COLO829 (cell line): ENCODE data around the gene PLCL1.
A peak's percentile ranks its signal among the peaks of the same experiment; 100 is the strongest.

Source experiments
- DNase-seq: peaks from one replicate; pipeline ENCODE4 v3.0.0; 2012; ENCODE audit warnings: low spot score

The PLCL1 gene

DNA sequence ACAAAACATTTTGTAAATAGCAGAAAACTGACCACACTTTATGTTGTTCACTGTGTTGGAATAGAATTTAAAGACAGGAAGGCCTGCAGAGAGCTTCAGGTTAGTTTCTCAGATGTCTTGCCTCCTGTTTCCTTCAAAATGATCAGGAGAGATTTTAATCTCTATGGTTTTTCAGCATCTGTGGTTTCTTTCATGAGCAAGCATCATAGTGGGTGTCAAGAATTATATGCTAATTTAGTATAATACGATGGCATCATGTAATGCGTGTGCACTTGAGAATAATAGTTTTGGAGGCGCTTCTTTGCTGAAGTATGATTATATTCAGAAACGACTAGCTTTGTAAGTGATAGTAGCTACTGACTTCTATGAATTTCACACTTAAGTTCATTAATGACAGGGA, 149.9 kb downstream of the PLCL1 start:
- no peak for DNase-seq

DNA sequence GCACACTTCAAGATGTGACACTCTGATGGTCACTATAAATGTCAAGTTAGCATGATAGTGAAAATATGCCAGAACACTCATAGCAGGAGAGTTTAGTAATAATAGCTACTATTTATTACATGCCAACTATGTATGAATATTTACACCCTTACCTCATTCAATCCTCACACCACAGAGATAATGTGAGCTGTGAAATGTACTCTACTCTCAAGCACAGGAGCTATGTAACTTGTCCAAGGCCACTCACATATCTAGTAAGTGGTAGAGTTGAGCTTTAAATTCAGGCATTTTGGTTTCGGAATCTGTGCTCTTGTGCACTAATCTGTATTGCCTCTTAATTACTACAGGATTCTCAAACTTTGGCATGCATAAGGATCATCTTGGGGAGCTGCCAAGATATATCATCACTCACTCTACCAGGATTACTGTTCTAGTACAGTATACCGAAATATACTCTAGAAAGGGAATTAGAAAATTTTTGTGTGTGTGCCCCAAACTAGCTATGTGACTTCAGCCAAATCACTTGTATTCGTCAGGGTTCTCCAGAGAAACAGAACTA, 154.3 kb downstream of the PLCL1 start:
- no peak for DNase-seq

DNA sequence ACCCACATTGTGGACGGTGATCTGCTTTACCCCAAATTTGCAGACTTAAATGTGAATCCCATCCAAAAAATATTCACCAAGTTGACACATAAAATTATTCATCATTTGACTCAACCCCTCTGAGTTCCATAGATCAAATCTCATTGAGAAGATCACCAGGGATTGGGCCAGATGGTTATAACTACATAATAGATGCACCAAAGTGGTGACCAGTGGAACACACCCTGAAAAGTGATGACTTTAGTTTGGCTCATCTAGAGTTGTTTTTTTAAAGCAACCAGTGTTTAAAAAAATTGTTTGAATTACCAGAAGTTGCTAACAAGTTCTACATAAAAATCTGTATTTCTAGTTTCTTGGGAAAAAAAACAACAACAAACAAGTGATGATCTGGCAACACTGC, 155.0 kb downstream of the PLCL1 start:
- DNase-seq: no peak

GRCh38 chr2:197960786-197961185, 156.4 kb downstream of the PLCL1 start:
- no peak for DNase-seq

- no peak for DNase-seq
Observed at GRCh38 chr2:197964720-197965119, 160.3 kb downstream of the PLCL1 start.

DNA sequence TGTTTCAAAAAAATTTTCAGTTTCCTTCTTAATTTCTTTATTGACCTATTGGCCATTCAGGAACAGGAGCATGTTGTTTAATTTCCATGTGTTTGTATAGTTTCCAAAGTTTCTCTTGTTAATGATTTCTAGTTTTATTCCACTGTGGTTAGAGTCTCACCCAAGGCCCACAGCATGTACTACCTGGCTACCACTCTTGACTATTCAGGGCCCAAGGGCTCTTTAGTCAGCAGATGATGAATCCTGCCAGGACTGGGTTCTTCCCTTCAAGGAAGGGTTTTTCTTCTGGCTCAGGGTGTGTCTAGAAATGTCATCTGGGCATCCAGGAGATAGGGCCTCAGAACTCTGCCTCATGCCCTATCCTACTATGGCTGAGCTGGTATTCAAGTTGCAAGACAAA, 161.4 kb downstream of the PLCL1 start:
- no peak for DNase-seq

GRCh38 chr2:197969391-197969893, 165.0 kb downstream of the PLCL1 start:
- no peak for DNase-seq

- peak; percentile 22 for DNase-seq
Observed at GRCh38 chr2:197972061-197972460, 167.7 kb downstream of the PLCL1 start.

DNA sequence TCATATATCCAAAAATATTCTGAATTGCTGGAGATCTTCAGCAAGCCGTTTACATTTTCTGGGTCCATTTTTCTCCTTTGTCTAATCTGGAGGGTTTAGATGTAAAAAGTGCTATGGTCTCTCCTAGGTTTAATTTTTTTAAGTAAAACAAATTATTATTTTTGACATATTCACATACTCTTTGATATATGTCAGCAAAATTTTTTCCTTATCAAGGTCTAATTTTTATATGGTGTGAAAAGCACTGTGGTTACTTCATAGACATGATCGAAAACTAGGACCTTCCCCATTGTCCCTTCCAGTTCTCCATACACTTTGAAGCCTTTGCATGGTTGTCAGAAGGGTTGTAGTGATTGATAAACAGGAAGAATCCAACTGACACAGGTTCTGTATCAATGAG, 168.2 kb downstream of the PLCL1 start:
- no peak for DNase-seq

DNA sequence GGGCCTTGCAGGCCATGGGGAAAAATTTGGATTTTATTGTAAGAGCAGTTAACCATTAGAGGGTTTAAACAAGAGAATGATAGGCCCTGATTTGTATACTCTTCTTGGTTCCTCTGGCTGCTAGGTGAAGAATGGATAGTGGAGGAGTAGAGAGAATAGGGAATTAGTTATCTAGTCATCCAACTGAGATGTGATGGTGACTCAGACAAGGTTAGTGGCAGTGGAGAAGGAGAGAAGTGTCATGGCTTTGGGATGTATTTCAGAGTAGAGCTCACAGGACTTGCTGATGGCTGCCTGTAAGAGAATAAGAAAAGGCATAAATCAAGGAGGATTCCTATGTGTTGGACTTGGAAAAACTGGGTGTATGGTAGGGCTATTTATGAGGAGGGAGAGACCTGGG, 169.4 kb downstream of the PLCL1 start:
- no peak for DNase-seq

- no peak for DNase-seq
Observed at GRCh38 chr2:197975931-197976519, 171.6 kb downstream of the PLCL1 start.

GRCh38 chr2:197978971-197979370, 174.6 kb downstream of the PLCL1 start:
- DNase-seq: no peak

- no peak for DNase-seq
Observed at GRCh38 chr2:197982565-197982964, 178.2 kb downstream of the PLCL1 start.

- DNase-seq: no peak
Observed at GRCh38 chr2:197985029-197985638, 180.7 kb downstream of the PLCL1 start.

DNA sequence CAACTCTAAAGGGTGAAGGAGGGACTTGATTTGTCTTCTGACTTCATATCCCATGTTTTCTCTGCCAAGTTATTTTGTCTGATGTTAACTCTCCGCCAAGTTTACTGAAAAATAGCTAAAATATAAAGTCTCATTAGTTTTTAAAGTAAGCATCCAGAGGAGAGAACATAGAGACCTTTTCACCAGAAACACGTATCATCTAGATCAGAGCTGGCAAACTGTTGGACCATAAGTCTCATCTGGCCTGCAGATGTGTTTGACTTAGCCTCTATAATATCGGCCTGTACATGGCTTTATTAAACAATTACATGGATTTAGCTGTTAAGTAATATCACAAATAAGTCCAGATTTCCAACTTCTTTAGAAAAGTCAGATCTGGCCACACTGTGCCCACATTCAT, 182.6 kb downstream of the PLCL1 start:
- no peak for DNase-seq

DNA sequence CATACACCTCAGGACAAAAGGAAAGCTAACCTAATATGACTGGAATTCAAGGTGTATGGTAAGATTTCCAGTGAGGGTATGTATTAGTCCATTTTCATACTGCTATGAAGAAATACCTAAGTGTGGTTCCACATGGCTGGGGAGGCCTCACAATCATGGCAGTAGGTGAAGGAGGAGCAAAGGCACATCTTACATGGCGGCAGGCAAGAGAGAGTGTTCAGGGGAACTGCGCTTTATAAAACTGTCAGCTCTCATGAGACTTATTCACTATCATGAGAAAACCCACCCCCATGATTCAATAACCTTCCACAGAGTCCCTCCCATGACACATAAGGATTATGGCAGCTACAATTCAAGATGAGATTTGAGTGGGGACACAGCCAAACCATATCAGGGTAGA, 186.0 kb downstream of the PLCL1 start:
- DNase-seq: no peak

DNA sequence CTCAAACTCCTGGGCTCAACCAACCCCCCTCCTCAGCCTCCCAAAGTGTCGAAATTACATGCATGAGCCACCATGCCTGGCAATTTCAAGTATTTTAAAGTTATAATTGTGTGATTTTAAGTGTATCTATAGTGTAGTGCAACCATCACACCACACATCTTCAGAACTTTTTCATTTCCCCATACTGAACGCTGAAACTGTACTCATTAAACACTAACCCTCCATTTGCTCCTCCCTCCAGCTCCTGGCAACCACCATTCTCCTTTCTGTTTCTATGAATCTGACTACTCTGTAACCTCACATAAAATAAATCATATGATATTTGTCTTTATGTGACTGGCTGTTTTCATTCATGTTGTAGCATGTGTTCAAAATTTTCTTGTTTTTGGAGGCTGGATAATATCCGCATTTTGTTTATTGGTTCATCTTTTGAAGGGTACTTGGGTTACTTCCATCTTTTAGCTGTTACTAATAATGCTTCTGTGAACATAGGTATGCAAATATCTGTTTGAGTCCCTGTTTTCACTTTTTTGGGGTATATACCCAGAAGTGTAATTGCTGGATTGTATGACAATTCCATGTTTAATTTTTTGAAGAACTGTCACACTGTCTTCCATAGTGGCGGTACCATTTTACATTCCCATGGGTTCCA, 188.2 kb downstream of the PLCL1 start:
- DNase-seq: no peak

GRCh38 chr2:197993363-197993762, 189.0 kb downstream of the PLCL1 start:
- DNase-seq: no peak

DNA sequence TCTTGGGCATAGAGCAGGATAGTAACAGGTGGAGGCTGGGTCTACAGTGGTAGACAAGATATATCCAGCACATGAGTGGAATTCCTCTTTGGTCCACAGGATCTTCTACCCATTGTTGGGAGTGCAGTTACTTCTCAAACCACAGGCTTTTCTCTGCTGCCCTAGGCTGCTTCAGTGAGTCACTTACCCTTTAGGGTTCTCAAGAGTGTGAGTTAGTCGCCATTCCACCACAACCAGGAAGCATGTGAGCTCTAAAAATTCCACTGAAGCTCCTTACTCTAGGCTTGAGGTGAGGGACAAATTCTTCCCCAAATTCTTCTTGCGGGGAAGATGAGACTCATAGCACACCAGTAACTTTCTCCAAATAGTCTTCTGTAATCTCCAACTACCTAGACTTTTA, 189.4 kb downstream of the PLCL1 start:
- DNase-seq: no peak

- DNase-seq: no peak
Observed at GRCh38 chr2:197994751-197995150, 190.4 kb downstream of the PLCL1 start.

DNA sequence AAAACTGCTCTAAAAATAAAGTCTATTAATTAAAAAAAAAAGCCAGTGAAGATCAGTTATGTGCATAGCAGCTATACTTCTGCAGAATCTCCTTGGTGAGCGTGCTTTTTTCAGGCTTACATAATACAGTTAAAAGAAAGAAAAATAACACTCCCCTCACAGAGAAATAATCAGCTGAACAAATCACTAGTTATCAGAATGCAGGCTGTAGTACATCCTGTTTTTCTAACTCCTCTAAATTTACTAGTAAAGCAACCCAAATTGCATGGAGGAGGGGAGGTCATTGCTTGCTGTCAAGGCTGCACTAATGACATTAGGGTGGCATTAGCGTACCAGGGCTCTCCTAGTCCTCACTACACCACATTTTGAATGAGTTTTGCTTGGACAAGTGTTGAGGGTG, 192.2 kb downstream of the PLCL1 start:
- no peak for DNase-seq

DNA sequence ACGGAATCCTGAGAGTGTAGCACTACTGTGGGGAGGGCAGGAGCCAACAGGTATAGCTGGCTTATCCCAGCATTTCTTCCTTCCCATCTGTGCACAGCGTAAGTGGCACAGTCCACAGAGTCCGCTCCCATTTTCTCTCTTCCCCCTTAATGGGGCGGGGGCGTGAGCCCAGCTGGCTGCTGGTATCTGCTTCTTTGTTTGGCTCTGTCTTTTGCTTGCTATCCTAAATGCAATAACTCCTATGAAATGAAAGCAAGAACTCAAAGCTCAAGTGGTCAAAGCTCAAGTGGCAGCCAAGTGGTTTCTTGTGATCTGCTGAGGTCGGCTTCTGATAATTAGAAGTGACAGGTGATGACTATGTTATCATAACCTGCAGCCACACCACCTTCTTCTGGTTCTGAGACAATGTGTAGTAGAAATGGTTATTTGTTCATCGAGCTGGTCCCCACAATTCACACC, 192.7 kb downstream of the PLCL1 start:
- DNase-seq: no peak

- DNase-seq: no peak
Observed at GRCh38 chr2:197998702-197999101, 194.3 kb downstream of the PLCL1 start.
